Upper lobe of left lung (tissue), 4 donors: ENCODE measurements around the gene FBXO28.

ENCODE experiments used
- CTCF ChIP-seq, 6 experiments: fragments of 450-650 bp in 4 of 6; fragments of 200-600 bp in 2 of 6; sonication (generic) in 2 of 6; IDR thresholded peaks; one replicate each; pipeline ENCODE4 v1.5.1; 2016 to 2019; ENCODE audit warnings: antibody characterized with exemption in 6 of 6
- EP300 ChIP-seq, 4 donors: sonication (generic); formaldehyde crosslinking; IDR thresholded peaks; one replicate each; pipeline ENCODE4 v1.5.1; 2017; ENCODE audit warnings: antibody characterized with exemption in 4 of 4, control low read depth in 2 of 4
- POLR2A ChIP-seq, 4 donors: fragments of 450-650 bp; IDR thresholded peaks; one replicate each; pipeline ENCODE4 v1.5.1; 2016 to 2017; ENCODE audit warnings: antibody characterized with exemption in 4 of 4, mild to moderate bottlenecking in 2 of 4
- POLR2AphosphoS5 ChIP-seq, 2 donors: sonication (generic); formaldehyde crosslinking; IDR thresholded peaks; one replicate each; pipeline ENCODE4 v1.5.1; 2017; ENCODE audit warnings: antibody characterized with exemption in 2 of 2

- TF ChIP-seq CTCF (IDR thresholded peaks at IDR 0.05): no peak
- no peak for TF ChIP-seq POLR2AphosphoS5 (IDR thresholded peaks at IDR 0.05)
- no peak for TF ChIP-seq POLR2A (IDR thresholded peaks at IDR 0.05)
- TF ChIP-seq EP300 (IDR thresholded peaks at IDR 0.05): no peak
Measured at GRCh38 chr1:224185208-224185607, 71.3 kb downstream of the FBXO28 start.
